GM19240 (cell line): Measurements from ENCODE around the gene GOLGA6C.
"Not testable (repeated sequence)": the region's sequence is repeated elsewhere in the genome, so short reads cannot be mapped to it uniquely, and the experiment has no call there.

ENCODE experiments used
- DNase-seq: peaks from one replicate; pipeline ENCODE4 v3.0.0; 2011; ENCODE audit warnings: low spot score; ENCODE audit not compliant: insufficient read length

GOLGA6C gene

GRCh38 chr15:75258034-75258433, at the start of gene GOLGA6C:
GOLGA6C (plus strand) TSS chr15:75258334; CDS start chr15:75258599, 265 bp downstream.
- DNase-seq: not testable (repeated sequence)

GRCh38 chr15:75208501-75209288, 49.4 kb upstream of the GOLGA6C start:
- no peak for DNase-seq

- DNase-seq: no peak
These were observed 48.9 kb upstream of the GOLGA6C start for GRCh38 chr15:75209289-75209676.

GRCh38 chr15:75210811-75211230, 47.3 kb upstream of the GOLGA6C start:
- no peak for DNase-seq

GRCh38 chr15:75211436-75212199, 46.5 kb upstream of the GOLGA6C start:
- no peak for DNase-seq

GRCh38 chr15:75212200-75212858, 45.8 kb upstream of the GOLGA6C start:
- DNase-seq: no peak

- no peak for DNase-seq
These were observed 44.8 kb upstream of the GOLGA6C start for GRCh38 chr15:75213212-75213767.

- DNase-seq: no peak
These were observed 44.3 kb upstream of the GOLGA6C start for GRCh38 chr15:75213768-75214221.

GRCh38 chr15:75214293-75215096, 43.6 kb upstream of the GOLGA6C start:
- DNase-seq: no peak

- no peak for DNase-seq
These were observed 42.8 kb upstream of the GOLGA6C start for GRCh38 chr15:75215107-75216004.

- no peak for DNase-seq
These were observed 41.1 kb upstream of the GOLGA6C start for GRCh38 chr15:75217012-75217411.

- DNase-seq: not testable (repeated sequence)
These were observed 40.6 kb upstream of the GOLGA6C start for GRCh38 chr15:75217574-75217973.

- not testable (repeated sequence) for DNase-seq
These were observed 38.6 kb upstream of the GOLGA6C start for GRCh38 chr15:75219507-75219929.

GRCh38 chr15:75223688-75224087, 34.4 kb upstream of the GOLGA6C start:
- DNase-seq: no peak

GRCh38 chr15:75224281-75224680, 33.9 kb upstream of the GOLGA6C start:
- no peak for DNase-seq

- not testable (repeated sequence) for DNase-seq
These were observed 32.9 kb upstream of the GOLGA6C start for GRCh38 chr15:75225102-75225836.

GRCh38 chr15:75225951-75226732, 32.0 kb upstream of the GOLGA6C start:
- DNase-seq: no peak

GRCh38 chr15:75227112-75227511, 31.0 kb upstream of the GOLGA6C start:
- not testable (repeated sequence) for DNase-seq
